Left colon (tissue), 2 donors: Measurements from ENCODE around the gene MYO1A. TPM values are rescaled to one million over a fixed set of nuclear protein-coding genes. Genes with fewer than 3 reads are reported as not detected.
"Not testable (repeated sequence)": the region's sequence is repeated elsewhere in the genome, so short reads cannot be mapped to it uniquely, and the experiment has no call there.

Experiments used
- ATAC-seq: fragments of 200-7000 bp; cut with Tn5 transposase; one replicate; pipeline ENCODE4 v1.9.1; 2020; ENCODE audit warnings: mild to moderate bottlenecking, moderate library complexity
- DNase-seq, 2 donors: peaks; one replicate each; pipeline ENCODE4 v3.0.0-alpha.2; 2020
- intact Hi-C, 2 donors: fragments of 100-400 bp; cut with DNase I in 1 of 2; cut with micrococcal nuclease in 1 of 2; formaldehyde crosslinking; loops; one replicate each; pipeline versions ENCODE4 v1.11.2 to v1.14.0; 2022; cut with DNase I, micrococcal nuclease
- total RNA-seq, 2 donors: library from RNA; stranded (reverse); fragmentation: NEBNext Ultra II Directional; extraction: Animal tissue kit (Norgen Biotek cat#: 25700); gene quantifications; one replicate each; pipeline ENCODE4 v1.2.1, GENCODE V29; 2021
- donor health status: DM: no; HTN: no; CAD: no.
- donor health status: DM: yes; HTN: yes; CAD: no.

The MYO1A gene
- total RNA-seq, 2 donors from 2014 or later = 281 to 296 TPM

GRCh38 chr12:57088354-57089270 is 38.7 kb upstream of the MYO1A start, which contains the start of gene NAB2:
Gene NAB2, plus strand, starts transcription at chr12:57089114. Its CDS starts 158 bp downstream, at chr12:57089272.
- ATAC-seq (peak; percentile 70), DNase-seq (peak; percentile 95)
- intact Hi-C loops = no loop called here

GRCh38 chr12:57087691-57088353 is 37.9 kb upstream of the MYO1A start:
- DNase-seq (peak; percentile 85 to 89), ATAC-seq (peak; percentile 11)
- intact Hi-C loops = no loop called here

GRCh38 chr12:57087010-57087690 is 37.2 kb upstream of the MYO1A start:
- DNase-seq = peak; percentile 86 to 88
- intact Hi-C loops = no loop called here
- peak; percentile 38 for ATAC-seq

GRCh38 chr12:57086493-57087009 is 36.6 kb upstream of the MYO1A start:
- DNase-seq (peak; percentile 58 to 63), ATAC-seq (no peak)
- intact Hi-C loops = no loop called here

GRCh38 chr12:57085999-57086492 is 36.1 kb upstream of the MYO1A start:
- intact Hi-C loops = no loop called here
- DNase-seq = peak; percentile 45 to 56

GRCh38 chr12:57080855-57081254 is 30.9 kb upstream of the MYO1A start:
- intact Hi-C loops = no loop called here
- DNase-seq (no peak), ATAC-seq (no peak)

More at GRCh38 chr12:57085999-57086492, 36.1 kb upstream of the MYO1A start:
- ATAC-seq = no peak

GRCh38 chr12:57079821-57080220 is 29.9 kb upstream of the MYO1A start:
- ATAC-seq (no peak), DNase-seq (no peak)
- intact Hi-C loops = no loop called here

GRCh38 chr12:57078519-57079404 is 28.8 kb upstream of the MYO1A start, which contains the start of gene NEMP1:
Gene NEMP1, minus strand, starts transcription at chr12:57078791. Its CDS starts 46 bp downstream, at chr12:57078745.
- DNase-seq (peak; percentile 91 to 99), ATAC-seq (peak; percentile 98)
- intact Hi-C loops = no loop called here

- not testable (repeated sequence) for DNase-seq, ATAC-seq
- intact Hi-C loops = loop anchor here in 1 of 2 donors (5.0 kb wide), 1 partner anchor 103 kb away; no protein-coding TSS in a partner anchor
These were observed 23.9 kb upstream of the MYO1A start for GRCh38 chr12:57073566-57074450.

- DNase-seq = no peak
- intact Hi-C loops = loop anchor here in 1 of 2 donors (5.0 kb wide), 1 partner anchor 105 kb away; no protein-coding TSS in a partner anchor
- ATAC-seq = no peak
These were observed 22.7 kb upstream of the MYO1A start for GRCh38 chr12:57072661-57073060.

GRCh38 chr12:57069523-57069922 is 19.6 kb upstream of the MYO1A start:
- intact Hi-C loops = loop anchor here (2.0 to 10.0 kb wide), 2 partner anchors 43 to 45 kb away; partner anchors contain the start of gene STAT6 (in 1 of the 2)
- DNase-seq (peak in 1 of 2 donors; percentile 58), ATAC-seq (peak; percentile 97)

GRCh38 chr12:57066245-57066644 is 16.3 kb upstream of the MYO1A start:
- DNase-seq (no peak), ATAC-seq (no peak)
- intact Hi-C loops = loop anchor here in 1 of 2 donors (10.0 kb wide), 1 partner anchor 49 kb away; the partner anchor contains the start of gene STAT6

GRCh38 chr12:57063991-57064685 is 14.2 kb upstream of the MYO1A start:
- DNase-seq = no peak
- ATAC-seq = no peak

GRCh38 chr12:57058454-57058853 is 8.5 kb upstream of the MYO1A start:
- DNase-seq (no peak), ATAC-seq (no peak)
- intact Hi-C loops = no loop called here

More at GRCh38 chr12:57063991-57064685, 14.2 kb upstream of the MYO1A start:
- intact Hi-C loops = loop anchor here (5.0 to 10.0 kb wide), 2 partner anchors 51 to 57 kb away; partner anchors contain the start of genes STAT6 (in 1 of the 2) and ZBTB39 (in 1 of the 2)

GRCh38 chr12:57057067-57057751 is 7.3 kb upstream of the MYO1A start:
- ATAC-seq (no peak), DNase-seq (no peak)
- intact Hi-C loops = no loop called here
